ENCODE results near the gene COL7A1. TPM values are rescaled to one million over a fixed set of nuclear protein-coding genes. Genes with fewer than 3 reads are reported as not detected.

COL7A1 gene
- total RNA-seq, 1 experiment from 2014 or later, result 16.4 TPM

DNA sequence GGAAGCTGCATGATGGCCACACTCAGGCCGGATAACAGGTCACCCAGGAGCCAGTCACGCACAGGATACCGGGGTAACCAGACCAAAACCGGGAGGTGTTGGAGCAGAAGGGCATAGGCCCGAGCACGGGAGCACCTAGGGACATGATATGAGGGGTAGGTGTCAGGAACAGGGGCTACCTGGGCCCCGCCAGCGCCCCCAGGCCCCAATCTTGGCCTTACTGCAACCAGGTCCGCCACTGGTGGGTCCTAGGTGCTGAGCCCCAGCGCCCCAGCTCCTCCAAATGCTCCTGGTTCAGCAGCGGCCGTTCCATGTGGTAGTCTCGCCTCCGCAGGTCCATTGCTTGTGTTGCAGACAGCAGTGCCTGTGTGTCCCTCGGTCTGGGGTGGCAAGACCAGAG lies 38.1 kb upstream of the COL7A1 start:
- H3K27me3 ChIP-seq (replicated peaks; ENCODE audit: insufficient read depth, low read depth, low read length, poor library complexity), result no peaks in the 10 kb centered on the region
- ChIA-PET POLR2A (ENCODE audit: low non-redundant PET) (no interaction called here), CTCF (no interaction called here)
- no peaks in the 10 kb centered on the region for H3K36me3 ChIP-seq (ENCODE audit: insufficient read depth, low read length, poor library complexity, severe bottlenecking)
- no peak overlapping the region for H3K4me3 ChIP-seq (ENCODE audit: low read depth, low read length, poor library complexity, severe bottlenecking)
- TF ChIP-seq CTCF (conservative IDR thresholded peaks at IDR 0.05; ENCODE audit: low read depth, low read length), result no peak
- TF ChIP-seq EZH2 (IDR thresholded peaks at IDR 0.05; ENCODE audit: borderline replicate concordance, low read depth, low read length, poor library complexity, severe bottlenecking), result no peak
- no TSS peak for BruUV-seq (replicated peaks)
- H3K9me3 ChIP-seq (ENCODE audit: low read depth, low read length, poor library complexity, severe bottlenecking), result no peaks in the 10 kb centered on the region
- no peaks in the 10 kb centered on the region for H3K4me1 ChIP-seq (ENCODE audit: insufficient read depth, low read length, poor library complexity, severe bottlenecking)
- no peak for DNase-seq (ENCODE audit: low spot score)
- intact Hi-C loops (cut with micrococcal nuclease; ENCODE audit: unreplicated experiment), result no loop called here
- no peak overlapping the region for H3K27ac ChIP-seq (ENCODE audit: low read depth, low read length, poor library complexity, severe bottlenecking)

DNA sequence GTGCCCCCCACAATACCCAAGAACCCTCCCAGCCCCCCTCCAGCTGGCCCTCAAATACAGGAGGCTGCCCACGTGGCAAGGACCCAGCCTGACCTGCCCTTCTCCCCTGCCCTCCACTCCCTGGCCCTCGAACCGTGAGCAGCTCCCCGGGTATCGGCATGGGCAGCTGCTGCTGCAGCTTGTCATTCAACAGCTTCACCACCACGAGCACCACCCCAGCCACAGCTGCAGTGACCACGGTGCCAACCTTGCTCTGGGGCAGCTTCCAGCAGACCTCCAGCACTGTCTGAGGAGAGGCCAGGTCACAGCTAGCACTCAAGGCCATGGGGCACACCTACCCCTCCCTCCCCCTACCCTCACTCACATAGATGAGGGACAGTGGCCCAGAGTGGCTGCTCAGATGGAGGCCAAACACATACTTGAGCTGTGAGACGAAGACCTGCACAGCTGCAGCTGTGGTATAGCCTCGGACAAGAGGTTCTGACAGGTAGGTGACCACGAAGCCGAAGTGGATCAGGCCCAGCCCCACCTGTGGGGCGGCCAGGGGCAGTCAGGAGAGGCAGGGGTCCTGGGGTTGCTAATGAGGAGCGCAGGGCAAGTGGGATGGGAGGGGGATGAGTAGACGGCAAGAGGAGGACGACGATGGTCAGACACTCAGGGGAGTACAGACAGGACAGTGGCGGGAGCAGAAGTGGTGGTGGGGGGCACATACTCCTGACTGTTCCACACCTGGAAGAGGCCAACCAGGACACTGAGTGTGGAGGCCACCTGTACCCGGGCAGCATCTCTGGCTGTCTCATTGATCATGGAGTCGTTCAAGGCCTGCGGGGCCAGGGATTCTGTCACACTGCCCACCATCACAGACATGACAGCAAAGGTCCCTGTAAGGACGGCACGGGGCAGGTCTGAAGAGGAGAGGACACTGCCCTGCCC lies 36.7 kb upstream of the COL7A1 start:
- Histone ChIP-seq H3K27me3 (replicated peaks; ENCODE audit: insufficient read depth, low read depth, low read length, poor library complexity) (no peaks in the 10 kb centered on the region), H3K27ac (ENCODE audit: low read depth, low read length, poor library complexity, severe bottlenecking) (no peak overlapping the region), H3K4me1 (ENCODE audit: insufficient read depth, low read length, poor library complexity, severe bottlenecking) (no peaks in the 10 kb centered on the region), H3K36me3 (ENCODE audit: insufficient read depth, low read length, poor library complexity, severe bottlenecking) (no peaks in the 10 kb centered on the region), H3K9me3 (ENCODE audit: low read depth, low read length, poor library complexity, severe bottlenecking) (no peaks in the 10 kb centered on the region), H3K4me3 (ENCODE audit: low read depth, low read length, poor library complexity, severe bottlenecking) (no peak overlapping the region)
- no peak for TF ChIP-seq EZH2 (IDR thresholded peaks at IDR 0.05; ENCODE audit: borderline replicate concordance, low read depth, low read length, poor library complexity, severe bottlenecking)
- no peak for TF ChIP-seq CTCF (conservative IDR thresholded peaks at IDR 0.05; ENCODE audit: low read depth, low read length)
- ChIA-PET CTCF (interaction anchor here (0.5 kb wide), 1 partner anchor 849 kb away, joined by 8 read pairs; no protein-coding TSS in a partner anchor), POLR2A (ENCODE audit: low non-redundant PET) (no interaction called here)
- intact Hi-C loops (cut with micrococcal nuclease; ENCODE audit: unreplicated experiment), result no loop called here
- DNase-seq (ENCODE audit: low spot score), result no peak
- no TSS peak for BruUV-seq (replicated peaks)

- H3K27ac ChIP-seq (ENCODE audit: low read depth, low read length, poor library complexity, severe bottlenecking), result no peak overlapping the region
- no peak for DNase-seq (ENCODE audit: low spot score)
- no peaks in the 10 kb centered on the region for H3K4me1 ChIP-seq (ENCODE audit: insufficient read depth, low read length, poor library complexity, severe bottlenecking)
- intact Hi-C loops (cut with micrococcal nuclease; ENCODE audit: unreplicated experiment), result no loop called here
- ChIA-PET POLR2A (ENCODE audit: low non-redundant PET) (no interaction called here), CTCF (no interaction called here)
- no peaks in the 10 kb centered on the region for H3K27me3 ChIP-seq (replicated peaks; ENCODE audit: insufficient read depth, low read depth, low read length, poor library complexity)
- no peaks in the 10 kb centered on the region for H3K36me3 ChIP-seq (ENCODE audit: insufficient read depth, low read length, poor library complexity, severe bottlenecking)
- no peaks in the 10 kb centered on the region for H3K9me3 ChIP-seq (ENCODE audit: low read depth, low read length, poor library complexity, severe bottlenecking)
- BruUV-seq (replicated peaks), result no TSS peak
- no peak overlapping the region for H3K4me3 ChIP-seq (ENCODE audit: low read depth, low read length, poor library complexity, severe bottlenecking)
- TF ChIP-seq EZH2 (IDR thresholded peaks at IDR 0.05; ENCODE audit: borderline replicate concordance, low read depth, low read length, poor library complexity, severe bottlenecking) (no peak), CTCF (conservative IDR thresholded peaks at IDR 0.05; ENCODE audit: low read depth, low read length) (no peak)
These were observed 35.7 kb upstream of the COL7A1 start for GRCh38 chr3:48630833-48631232.

Data from A673 (cell line).